Transverse colon (tissue), 3 donors: ENCODE results near the gene ACAD8.

Experiments
- POLR2A ChIP-seq: fragments of 450-650 bp; IDR thresholded peaks from one replicate; pipeline ENCODE4 v1.6.1; 2016; ENCODE audit warnings: antibody characterized with exemption, mild to moderate bottlenecking, moderate library complexity
- TF ChIP-seq, protein P1 (sequence below), 5 experiments: fragments of 200-600 bp in 3 of 5; fragments of 450-650 bp in 2 of 5; sonication (generic) in 3 of 5; IDR thresholded peaks; 1 replicate in 2 of 5; 2 replicates in 3 of 5; pipeline ENCODE4 v1.5.1; 2016 to 2017; ENCODE audit warnings: antibody characterized with exemption in 5 of 5, inconsistent platforms in 3 of 5, mild to moderate bottlenecking in 2 of 5, moderate library complexity in 1 of 5

DNA sequence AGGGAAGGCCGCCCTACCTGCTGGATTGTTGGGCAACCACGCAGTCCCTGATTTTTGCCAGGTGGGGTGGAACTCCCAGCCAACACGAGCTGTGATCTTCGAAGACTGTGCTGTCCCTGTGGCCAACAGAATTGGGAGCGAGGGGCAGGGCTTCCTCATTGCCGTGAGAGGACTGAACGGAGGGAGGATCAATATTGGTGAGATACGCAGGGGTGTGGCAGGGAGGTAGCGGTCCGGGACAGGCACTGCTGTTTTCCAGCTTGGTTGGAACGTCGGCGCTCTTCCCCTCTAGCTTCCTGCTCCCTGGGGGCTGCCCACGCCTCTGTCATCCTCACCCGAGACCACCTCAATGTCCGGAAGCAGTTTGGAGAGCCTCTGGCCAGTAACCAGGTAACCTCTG is 7.6 kb downstream of the ACAD8 start:
- TF ChIP-seq, protein P1, sequence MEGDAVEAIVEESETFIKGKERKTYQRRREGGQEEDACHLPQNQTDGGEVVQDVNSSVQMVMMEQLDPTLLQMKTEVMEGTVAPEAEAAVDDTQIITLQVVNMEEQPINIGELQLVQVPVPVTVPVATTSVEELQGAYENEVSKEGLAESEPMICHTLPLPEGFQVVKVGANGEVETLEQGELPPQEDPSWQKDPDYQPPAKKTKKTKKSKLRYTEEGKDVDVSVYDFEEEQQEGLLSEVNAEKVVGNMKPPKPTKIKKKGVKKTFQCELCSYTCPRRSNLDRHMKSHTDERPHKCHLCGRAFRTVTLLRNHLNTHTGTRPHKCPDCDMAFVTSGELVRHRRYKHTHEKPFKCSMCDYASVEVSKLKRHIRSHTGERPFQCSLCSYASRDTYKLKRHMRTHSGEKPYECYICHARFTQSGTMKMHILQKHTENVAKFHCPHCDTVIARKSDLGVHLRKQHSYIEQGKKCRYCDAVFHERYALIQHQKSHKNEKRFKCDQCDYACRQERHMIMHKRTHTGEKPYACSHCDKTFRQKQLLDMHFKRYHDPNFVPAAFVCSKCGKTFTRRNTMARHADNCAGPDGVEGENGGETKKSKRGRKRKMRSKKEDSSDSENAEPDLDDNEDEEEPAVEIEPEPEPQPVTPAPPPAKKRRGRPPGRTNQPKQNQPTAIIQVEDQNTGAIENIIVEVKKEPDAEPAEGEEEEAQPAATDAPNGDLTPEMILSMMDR (IDR thresholded peaks at IDR 0.05) = no peak
- no peak for TF ChIP-seq POLR2A
